Stimulated activated CD4-positive, alpha-beta T cell treated with anti-CD3 and anti-CD28 coated beads, Interleukin-12 subunit alpha, Interleukin-12 subunit beta, amount 100 ng/mL, for 24 hours (primary cell): Measurements from ENCODE around the gene CLPTM1.
A peak's percentile ranks its signal among the peaks of the same experiment; 100 is the strongest.
"Not testable (repeated sequence)": the region's sequence is repeated elsewhere in the genome, so short reads cannot be mapped to it uniquely, and the experiment has no call there.

ENCODE experiments used
- DNase-seq, 2 experiments: peaks; one replicate each; pipeline ENCODE4 v3.0.0-alpha.2; 2020; ENCODE audit warnings: low read depth in 2 of 2

Gene CLPTM1

GRCh38 chr19:44954649-44955504, at the start of gene CLPTM1:
Gene CLPTM1 (plus strand): TSS chr19:44955380. CDS start chr19:44955396, 16 bp downstream.
- peak; percentile 92 to 97 for DNase-seq

- DNase-seq, result no peak
Observed at GRCh38 chr19:44905437-44906160, 49.6 kb upstream of the CLPTM1 start, which contains the start of gene APOE. Gene APOE (plus strand): TSS chr19:44905796. CDS start chr19:44906625, 829 bp downstream.

DNA sequence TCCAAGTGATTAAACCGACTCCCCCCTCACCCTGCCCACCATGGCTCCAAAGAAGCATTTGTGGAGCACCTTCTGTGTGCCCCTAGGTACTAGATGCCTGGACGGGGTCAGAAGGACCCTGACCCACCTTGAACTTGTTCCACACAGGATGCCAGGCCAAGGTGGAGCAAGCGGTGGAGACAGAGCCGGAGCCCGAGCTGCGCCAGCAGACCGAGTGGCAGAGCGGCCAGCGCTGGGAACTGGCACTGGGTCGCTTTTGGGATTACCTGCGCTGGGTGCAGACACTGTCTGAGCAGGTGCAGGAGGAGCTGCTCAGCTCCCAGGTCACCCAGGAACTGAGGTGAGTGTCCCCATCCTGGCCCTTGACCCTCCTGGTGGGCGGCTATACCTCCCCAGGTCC, 47.6 kb upstream of the CLPTM1 start:
- no peak for DNase-seq

DNA sequence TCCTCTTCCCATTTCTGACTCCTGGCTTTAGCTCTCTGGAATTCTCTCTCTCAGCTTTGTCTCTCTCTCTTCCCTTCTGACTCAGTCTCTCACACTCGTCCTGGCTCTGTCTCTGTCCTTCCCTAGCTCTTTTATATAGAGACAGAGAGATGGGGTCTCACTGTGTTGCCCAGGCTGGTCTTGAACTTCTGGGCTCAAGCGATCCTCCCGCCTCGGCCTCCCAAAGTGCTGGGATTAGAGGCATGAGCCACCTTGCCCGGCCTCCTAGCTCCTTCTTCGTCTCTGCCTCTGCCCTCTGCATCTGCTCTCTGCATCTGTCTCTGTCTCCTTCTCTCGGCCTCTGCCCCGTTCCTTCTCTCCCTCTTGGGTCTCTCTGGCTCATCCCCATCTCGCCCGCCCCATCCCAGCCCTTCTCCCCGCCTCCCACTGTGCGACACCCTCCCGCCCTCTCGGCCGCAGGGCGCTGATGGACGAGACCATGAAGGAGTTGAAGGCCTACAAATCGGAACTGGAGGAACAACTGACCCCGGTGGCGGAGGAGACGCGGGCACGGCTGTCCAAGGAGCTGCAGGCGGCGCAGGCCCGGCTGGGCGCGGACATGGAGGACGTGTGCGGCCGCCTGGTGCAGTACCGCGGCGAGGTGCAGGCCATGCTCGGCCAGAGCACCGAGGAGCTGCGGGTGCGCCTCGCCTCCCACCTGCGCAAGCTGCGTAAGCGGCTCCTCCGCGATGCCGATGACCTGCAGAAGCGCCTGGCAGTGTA, 46.9 kb upstream of the CLPTM1 start:
- DNase-seq, result no peak

GRCh38 chr19:44908836-44909261, 46.3 kb upstream of the CLPTM1 start:
- no peak for DNase-seq

DNA sequence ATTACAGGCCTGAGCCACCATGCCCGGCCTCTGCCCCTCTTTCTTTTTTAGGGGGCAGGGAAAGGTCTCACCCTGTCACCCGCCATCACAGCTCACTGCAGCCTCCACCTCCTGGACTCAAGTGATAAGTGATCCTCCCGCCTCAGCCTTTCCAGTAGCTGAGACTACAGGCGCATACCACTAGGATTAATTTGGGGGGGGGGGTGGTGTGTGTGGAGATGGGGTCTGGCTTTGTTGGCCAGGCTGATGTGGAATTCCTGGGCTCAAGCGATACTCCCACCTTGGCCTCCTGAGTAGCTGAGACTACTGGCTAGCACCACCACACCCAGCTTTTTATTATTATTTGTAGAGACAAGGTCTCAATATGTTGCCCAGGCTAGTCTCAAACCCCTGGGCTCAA, 45.4 kb upstream of the CLPTM1 start:
- no peak for DNase-seq

- not testable (repeated sequence) for DNase-seq
Observed at GRCh38 chr19:44911896-44912295, 43.3 kb upstream of the CLPTM1 start.

DNA sequence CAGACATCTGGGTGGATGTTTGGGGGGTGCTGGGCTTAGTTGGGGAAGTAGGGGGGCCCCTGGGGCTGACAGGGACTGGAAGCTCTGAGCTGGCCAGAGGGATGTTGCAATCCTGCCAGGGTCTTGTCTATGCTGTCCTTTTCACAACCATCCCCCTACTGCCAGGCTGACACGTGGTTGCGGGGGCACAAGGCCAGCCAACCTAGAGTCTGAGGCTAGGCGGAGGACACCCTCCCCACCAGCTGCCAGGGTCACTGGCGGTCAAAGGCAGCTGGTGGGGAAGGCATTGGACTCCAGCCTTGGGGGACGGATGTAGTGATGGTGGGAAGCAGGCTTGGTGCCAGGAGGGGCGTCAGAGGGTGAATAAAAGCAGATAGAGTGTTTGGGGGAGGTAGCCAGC, 42.3 kb upstream of the CLPTM1 start:
- no peak for DNase-seq

DNA sequence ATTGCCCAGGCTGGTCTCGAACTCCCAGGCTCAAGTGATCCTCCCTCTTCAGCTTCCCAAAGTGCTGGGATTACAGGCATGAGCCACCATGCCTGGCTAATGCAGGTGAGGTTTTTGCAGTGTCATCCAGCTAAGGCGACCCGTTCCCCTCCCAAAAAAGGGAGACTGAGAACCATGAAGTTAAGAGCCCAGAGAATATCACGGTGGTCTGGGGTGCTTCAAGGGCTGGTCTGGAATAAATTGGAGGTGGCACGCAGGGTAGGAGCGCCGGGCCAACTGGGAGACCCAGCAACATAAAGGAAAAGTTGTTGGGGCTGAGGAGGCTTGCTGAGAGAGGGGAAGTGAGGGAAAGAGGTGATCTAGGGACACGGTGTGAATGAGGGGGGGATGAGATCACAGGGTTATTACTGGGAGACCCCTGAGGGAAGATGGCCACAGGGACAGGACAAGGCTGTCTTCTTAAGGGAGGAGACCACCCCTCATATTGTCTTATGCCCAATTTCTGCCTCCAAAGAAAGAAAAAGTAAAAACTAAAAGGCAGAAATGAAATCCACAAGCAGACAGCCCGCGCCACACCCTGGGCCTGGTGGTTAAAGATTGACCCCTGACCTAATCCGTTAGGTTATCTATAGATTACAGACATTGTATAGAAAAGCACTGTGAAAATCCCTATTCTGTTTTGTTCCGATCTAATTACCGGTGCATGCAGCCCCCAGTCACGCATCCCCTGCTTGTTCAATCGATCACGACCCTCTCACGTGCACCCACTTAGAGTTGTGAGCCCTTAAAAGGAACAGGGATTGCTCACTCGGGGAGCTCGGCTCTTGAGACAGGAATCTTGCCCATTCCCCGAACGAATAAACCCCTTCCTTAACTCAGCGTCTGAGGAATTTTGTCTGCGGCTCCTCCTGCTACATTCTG, 41.4 kb upstream of the CLPTM1 start:
- DNase-seq, result not testable (repeated sequence)

DNA sequence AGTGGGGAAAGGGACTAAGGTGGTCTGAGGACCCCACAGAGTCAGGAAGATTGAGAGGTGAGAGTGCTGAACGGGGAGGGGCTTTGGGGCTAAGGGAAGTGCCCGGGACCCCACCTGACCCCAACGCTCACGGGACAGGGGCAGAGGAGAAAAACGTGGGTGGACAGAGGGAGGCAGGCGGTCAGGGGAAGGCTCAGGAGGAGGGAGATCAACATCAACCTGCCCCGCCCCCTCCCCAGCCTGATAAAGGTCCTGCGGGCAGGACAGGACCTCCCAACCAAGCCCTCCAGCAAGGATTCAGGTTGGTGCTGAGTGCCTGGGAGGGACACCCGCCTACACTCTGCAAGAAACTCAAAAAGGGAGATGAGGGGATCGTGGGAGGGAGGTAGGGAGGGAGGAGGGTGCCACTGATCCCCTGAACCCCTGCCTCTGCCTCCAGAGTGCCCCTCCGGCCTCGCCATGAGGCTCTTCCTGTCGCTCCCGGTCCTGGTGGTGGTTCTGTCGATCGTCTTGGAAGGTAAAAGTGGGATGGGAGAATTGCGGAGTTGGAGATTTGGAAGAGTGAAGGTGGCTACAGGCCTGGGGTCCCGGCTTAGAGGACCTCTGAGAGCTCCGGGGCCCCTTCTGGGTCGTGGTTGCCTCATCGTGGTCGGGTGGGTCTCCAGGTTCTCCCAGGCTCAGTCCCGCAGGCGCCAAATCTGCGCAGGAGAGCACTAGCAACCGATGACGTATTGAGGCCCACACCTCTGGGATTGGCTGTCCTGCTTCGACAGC, 40.6 kb upstream of the CLPTM1 start, which contains the start of gene APOC1:
Gene APOC1, plus strand, starts transcription at position 176 of the 774 bp plus-strand sequence. Its CDS starts 284 bp downstream, at position 460.
- peak; percentile 62 to 70 for DNase-seq

GRCh38 chr19:44924243-44924725, 30.9 kb upstream of the CLPTM1 start:
- DNase-seq, result no peak

GRCh38 chr19:44925114-44925891, 29.9 kb upstream of the CLPTM1 start:
- DNase-seq, result no peak

DNA sequence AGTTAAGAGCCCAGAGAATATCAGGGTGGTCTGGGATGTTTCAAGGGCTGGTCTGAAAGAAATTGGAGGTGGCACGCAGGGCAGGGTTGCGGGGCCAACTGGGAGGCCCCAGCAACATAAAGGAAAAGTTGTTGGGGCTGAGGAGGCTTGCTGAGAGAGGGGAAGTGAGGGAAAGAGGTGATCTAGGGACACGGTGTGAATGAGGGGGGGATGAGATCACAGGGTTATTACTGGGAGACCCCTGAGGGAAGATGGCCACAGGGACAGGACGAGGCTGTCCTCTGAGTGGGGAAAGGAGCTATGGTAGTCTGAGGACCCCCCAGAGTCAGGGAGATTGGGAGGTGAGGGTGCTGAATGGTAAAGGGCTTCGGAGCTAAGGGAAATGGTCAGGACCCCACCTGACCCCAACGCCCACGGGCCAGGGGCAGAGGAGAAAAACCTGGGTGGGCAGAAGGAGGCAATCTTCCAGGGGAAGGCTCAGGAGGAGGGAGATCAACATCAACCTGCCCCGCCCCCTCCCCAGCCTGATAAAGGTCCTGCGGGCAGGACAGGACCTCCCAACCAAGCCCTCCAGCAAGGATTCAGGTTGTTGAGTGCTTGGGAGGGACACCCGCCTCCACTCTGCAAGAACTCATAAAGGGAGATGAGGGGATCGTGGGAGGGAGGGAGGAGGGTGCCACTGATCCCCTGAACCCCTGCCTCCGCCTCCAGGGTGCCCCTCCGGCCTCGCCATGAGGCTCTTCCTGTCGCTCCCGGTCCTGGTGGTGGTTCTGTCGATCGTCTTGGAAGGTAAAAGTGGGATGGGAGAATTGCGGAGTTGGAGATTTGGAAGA, 28.7 kb upstream of the CLPTM1 start:
- not testable (repeated sequence) for DNase-seq

DNA sequence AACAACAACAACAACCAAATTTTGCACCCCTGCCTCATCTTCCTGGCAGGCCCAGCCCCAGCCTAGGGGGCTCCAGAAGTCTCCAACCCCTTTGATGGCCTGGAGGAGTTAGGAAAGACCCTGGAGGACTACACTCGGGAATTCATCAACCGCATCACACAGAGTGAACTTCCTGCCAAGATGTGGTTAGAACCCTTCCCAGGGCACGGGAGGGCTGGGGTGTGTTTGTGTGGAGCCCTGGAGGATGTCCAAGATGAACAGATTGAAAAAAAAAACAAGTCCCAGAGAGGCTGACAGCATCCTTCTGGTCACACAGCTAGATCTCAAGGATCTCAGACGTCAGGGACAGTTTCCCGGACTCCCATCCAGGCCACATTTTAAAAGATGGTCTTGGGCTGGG, 27.4 kb upstream of the CLPTM1 start:
- DNase-seq, result no peak

DNA sequence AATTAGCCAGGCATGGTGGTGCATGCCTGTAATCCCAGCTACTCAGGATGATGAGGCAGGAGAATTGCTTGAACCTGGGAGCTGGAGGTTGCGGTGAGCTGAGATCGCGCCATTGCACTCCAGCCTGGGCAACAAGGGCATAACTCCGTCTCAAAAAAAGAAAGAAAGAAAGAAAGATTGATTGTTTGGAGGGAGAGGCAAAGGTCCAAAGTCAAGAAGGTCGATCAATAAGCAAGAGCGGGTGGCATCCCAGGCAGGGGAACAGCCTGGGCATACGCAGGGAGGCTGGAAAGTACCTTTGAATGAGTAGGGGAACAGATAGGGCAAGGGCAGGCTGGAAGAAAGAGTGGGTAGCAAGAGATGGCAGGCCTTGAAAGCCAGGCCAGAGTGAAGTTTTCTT, 25.1 kb upstream of the CLPTM1 start:
- DNase-seq, result no peak

DNA sequence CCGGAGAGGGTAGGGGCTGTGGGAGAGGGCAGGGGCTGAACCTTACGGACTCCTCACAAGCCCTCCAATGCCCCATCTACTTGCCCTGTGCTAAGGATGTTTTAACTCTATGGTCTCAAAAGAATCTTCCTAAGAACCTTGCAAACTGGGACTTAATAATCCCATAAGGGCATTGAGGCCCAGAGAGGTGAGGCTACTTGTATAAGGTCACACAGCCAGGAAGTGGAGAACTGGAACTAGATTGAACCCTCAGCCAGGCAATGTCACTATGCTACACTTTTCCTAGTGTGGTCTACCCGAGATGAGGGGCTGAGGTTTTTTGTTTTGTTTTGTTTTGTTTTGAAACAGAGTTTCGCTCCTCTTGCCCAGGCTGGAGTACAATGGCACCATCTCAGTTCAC, 23.6 kb upstream of the CLPTM1 start:
- DNase-seq, result no peak

DNA sequence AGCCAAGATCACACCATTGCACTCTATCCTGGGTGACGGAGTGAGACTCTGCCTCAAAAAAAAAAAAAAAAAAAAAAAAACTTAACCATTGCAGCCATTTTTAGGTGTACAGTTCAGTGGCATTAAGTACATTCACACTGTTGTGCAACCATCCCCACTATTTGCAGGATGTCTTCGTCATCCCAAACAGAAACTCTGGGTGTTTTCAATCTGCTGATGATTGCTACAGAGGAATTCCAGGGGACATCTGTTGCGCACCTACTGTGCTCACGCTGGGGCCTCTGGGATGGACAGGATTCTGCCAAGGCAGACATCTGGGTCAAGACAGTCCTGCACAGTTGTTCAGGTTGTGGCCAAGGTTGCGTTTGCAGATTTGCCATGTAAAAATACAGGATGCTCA, 15.5 kb upstream of the CLPTM1 start:
- DNase-seq, result no peak

GRCh38 chr19:44942067-44942571, 13.1 kb upstream of the CLPTM1 start, which contains the start of gene APOC4:
Gene APOC4 (plus strand): TSS chr19:44942237. CDS start chr19:44942278, 41 bp downstream.
- DNase-seq, result no peak
